Calu3 (cell line): ENCODE data around the gene GM2A. TPM values are rescaled to one million over a fixed set of nuclear protein-coding genes. Genes with fewer than 3 reads are reported as not detected.

Experiments used
- BruUV-seq: library from RNA; stranded (reverse); fragments of 400-500 nt; replicated peaks from 2 replicates; lab custom pipeline; 2021; lab: Mats Ljungman, UMichigan
- CTCF ChIA-PET: fragments of 300-600 bp; sonication (Branson Sonifier 250); formaldehyde crosslinking; loops from one replicate; lab custom pipeline; 2022; ENCODE audit warnings: antibody characterized with exemption; lab: Charles Lee
- DNase-seq: peaks from one replicate; pipeline ENCODE4 v3.0.0; 2022
- H3K27ac Mint-ChIP-seq: one replicate; pipeline ENCODE4 v1.8.0; 2022; ENCODE audit warnings: mixed read lengths; ENCODE audit not compliant: unreplicated experiment
- H3K27me3 Mint-ChIP-seq: one replicate; pipeline ENCODE4 v1.8.0; 2022; ENCODE audit warnings: mixed read lengths; ENCODE audit not compliant: unreplicated experiment
- H3K36me3 Mint-ChIP-seq: one replicate; pipeline ENCODE4 v1.8.0; 2022; ENCODE audit warnings: mild to moderate bottlenecking, moderate library complexity, mixed read lengths; ENCODE audit not compliant: insufficient read depth, unreplicated experiment
- H3K4me1 Mint-ChIP-seq: one replicate; pipeline ENCODE4 v1.8.0; 2022; ENCODE audit warnings: mild to moderate bottlenecking, low read depth, mixed read lengths; ENCODE audit not compliant: unreplicated experiment
- H3K4me3 Mint-ChIP-seq: one replicate; pipeline ENCODE4 v1.8.0; 2022; ENCODE audit warnings: mild to moderate bottlenecking, low read depth, moderate library complexity, mixed read lengths; ENCODE audit not compliant: unreplicated experiment
- H3K9me3 Mint-ChIP-seq: one replicate; pipeline ENCODE4 v1.8.0; 2022; ENCODE audit warnings: low read depth, mixed read lengths; ENCODE audit not compliant: unreplicated experiment
- intact Hi-C: fragments of 100-400 bp; cut with micrococcal nuclease; formaldehyde crosslinking; loops from one replicate; pipeline ENCODE4 v1.10.0; 2022; ENCODE audit not compliant: unreplicated experiment
- total RNA-seq: library from RNA; stranded (reverse); gene quantifications from 2 replicates; pipeline ENCODE4 v1.2.3, GENCODE V29; 2022
- TF ChIP-seq, protein P1 (sequence below): fragments of 200-600 bp; IDR thresholded peaks from one replicate; pipeline ENCODE4 v1.8.0; 2022; ENCODE audit warnings: antibody characterized with exemption; ENCODE audit not compliant: unreplicated experiment

GM2A gene
- total RNA-seq, 1 experiment from 2014 or later, result 22.4 TPM

- peaks cover 40% of the 10 kb centered on the region for H3K27me3 Mint-ChIP-seq
- no peaks in the 10 kb centered on the region for H3K9me3 Mint-ChIP-seq
- intact Hi-C loops, result no loop called here
- BruUV-seq, result no TSS peak
- DNase-seq, result no peak
- no peak overlapping the region for H3K27ac Mint-ChIP-seq
- H3K4me3 Mint-ChIP-seq, result no peak overlapping the region
- no peaks in the 10 kb centered on the region for H3K36me3 Mint-ChIP-seq
- CTCF ChIA-PET, result interaction anchor here (0.7 kb wide), 1 partner anchor 458 kb away, joined by 3 read pairs; no protein-coding TSS in a partner anchor
- TF ChIP-seq, protein P1, sequence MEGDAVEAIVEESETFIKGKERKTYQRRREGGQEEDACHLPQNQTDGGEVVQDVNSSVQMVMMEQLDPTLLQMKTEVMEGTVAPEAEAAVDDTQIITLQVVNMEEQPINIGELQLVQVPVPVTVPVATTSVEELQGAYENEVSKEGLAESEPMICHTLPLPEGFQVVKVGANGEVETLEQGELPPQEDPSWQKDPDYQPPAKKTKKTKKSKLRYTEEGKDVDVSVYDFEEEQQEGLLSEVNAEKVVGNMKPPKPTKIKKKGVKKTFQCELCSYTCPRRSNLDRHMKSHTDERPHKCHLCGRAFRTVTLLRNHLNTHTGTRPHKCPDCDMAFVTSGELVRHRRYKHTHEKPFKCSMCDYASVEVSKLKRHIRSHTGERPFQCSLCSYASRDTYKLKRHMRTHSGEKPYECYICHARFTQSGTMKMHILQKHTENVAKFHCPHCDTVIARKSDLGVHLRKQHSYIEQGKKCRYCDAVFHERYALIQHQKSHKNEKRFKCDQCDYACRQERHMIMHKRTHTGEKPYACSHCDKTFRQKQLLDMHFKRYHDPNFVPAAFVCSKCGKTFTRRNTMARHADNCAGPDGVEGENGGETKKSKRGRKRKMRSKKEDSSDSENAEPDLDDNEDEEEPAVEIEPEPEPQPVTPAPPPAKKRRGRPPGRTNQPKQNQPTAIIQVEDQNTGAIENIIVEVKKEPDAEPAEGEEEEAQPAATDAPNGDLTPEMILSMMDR, result no peak
- H3K4me1 Mint-ChIP-seq, result peaks cover 8% of the 10 kb centered on the region
These were observed 32.7 kb downstream of the GM2A start for GRCh38 chr5:151285683-151286082.

DNA sequence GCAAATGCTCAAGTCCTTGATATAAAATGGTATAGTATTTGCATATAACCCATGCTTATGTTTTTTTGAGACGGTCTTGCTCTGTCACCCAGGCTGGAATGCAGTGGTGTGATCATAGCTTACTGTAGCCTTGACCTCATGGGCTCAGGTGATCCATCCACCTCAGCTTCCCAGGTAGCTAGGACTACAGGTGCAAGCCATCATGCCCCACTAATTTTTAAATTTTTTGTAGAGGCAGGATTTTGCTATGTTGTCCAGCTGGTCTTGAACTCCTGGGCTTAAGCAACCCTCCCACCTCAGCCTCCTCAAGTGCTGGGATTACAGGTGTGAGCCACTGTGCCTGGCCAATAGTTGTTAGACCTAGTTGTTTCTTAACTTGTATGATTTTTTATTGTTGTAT is 33.3 kb downstream of the GM2A start:
- no peak for DNase-seq
- peaks cover 40% of the 10 kb centered on the region for H3K27me3 Mint-ChIP-seq
- no peaks in the 10 kb centered on the region for H3K9me3 Mint-ChIP-seq
- no peaks in the 10 kb centered on the region for H3K36me3 Mint-ChIP-seq
- CTCF ChIA-PET, result no interaction called here
- TF ChIP-seq, protein P1, result no peak
- peaks cover 8% of the 10 kb centered on the region for H3K4me1 Mint-ChIP-seq
- H3K4me3 Mint-ChIP-seq, result no peak overlapping the region
- no TSS peak for BruUV-seq
- no peak overlapping the region for H3K27ac Mint-ChIP-seq
- intact Hi-C loops, result no loop called here

DNA sequence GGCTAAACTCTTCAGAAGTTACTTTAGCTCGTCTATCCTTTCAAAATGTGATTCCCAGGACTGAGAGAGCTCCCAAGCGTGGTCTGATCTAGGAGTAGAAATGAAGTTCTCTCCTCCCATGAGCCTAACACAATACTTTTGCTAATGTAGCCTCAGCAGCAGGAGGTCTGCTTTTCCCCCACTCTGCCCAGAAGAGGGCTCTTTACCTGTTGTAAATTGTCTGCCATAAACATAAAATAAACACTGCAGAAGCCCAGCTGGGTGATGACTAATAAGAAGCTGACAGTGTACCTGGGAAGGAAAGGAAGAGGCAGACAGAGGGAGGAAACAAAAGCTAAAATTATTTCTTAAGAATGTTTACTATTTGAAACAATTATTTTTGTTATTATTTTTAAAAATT is 35.2 kb downstream of the GM2A start:
- Mint-ChIP-seq H3K4me1 (peaks cover 8% of the 10 kb centered on the region), H3K4me3 (no peak overlapping the region), H3K27me3 (peaks cover 38% of the 10 kb centered on the region), H3K9me3 (no peaks in the 10 kb centered on the region), H3K36me3 (no peaks in the 10 kb centered on the region), H3K27ac (no peak overlapping the region)
- TF ChIP-seq, protein P1, result no peak
- intact Hi-C loops, result no loop called here
- peak; percentile 49 for DNase-seq
- no TSS peak for BruUV-seq
- CTCF ChIA-PET, result interaction anchor here (0.6 to 2.1 kb wide), 5 partner anchors 28 to 1386 kb away, joined by 3 to 8 read pairs (median 5); partner anchors contain the start of gene GM2A

DNA sequence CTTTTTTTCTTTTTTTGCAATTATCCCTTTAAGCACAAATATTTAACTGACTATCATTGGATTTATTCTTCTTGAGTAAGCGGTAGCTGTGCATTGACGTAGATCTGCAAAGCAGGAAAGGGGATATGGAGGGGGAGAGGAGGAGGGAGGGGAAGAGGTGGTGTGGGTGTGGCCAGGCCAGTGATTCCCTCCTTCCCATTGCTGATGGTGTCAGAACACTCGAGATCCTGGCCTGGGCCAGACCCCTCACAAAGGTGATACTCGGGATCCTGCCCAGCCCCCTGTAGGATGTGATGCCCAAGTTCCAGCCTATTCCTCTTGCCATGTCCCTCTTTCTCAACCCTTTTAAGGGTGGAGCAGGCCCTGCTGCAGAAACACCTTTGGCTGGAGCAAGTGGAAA is 40.6 kb downstream of the GM2A start:
- TF ChIP-seq, protein P1, result no peak
- H3K27ac Mint-ChIP-seq, result no peak overlapping the region
- no peaks in the 10 kb centered on the region for H3K36me3 Mint-ChIP-seq
- no peak for DNase-seq
- peaks cover 37% of the 10 kb centered on the region for H3K27me3 Mint-ChIP-seq
- CTCF ChIA-PET, result no interaction called here
- no peaks in the 10 kb centered on the region for H3K9me3 Mint-ChIP-seq
- H3K4me3 Mint-ChIP-seq, result no peak overlapping the region
- peaks cover 25% of the 10 kb centered on the region for H3K4me1 Mint-ChIP-seq
- no TSS peak for BruUV-seq
- intact Hi-C loops, result loop anchor here (10.0 kb wide), 1 partner anchor 129 kb away; no protein-coding TSS in a partner anchor
